GM23338 (cell line): ENCODE data around the gene IRF2BP2. TPM values are rescaled to one million over a fixed set of nuclear protein-coding genes. Genes with fewer than 3 reads are reported as not detected.
A peak's percentile ranks its signal among the peaks of the same experiment; 100 is the strongest.

ENCODE experiments used
- ATAC-seq: fragments of 200-7000 bp; cut with Tn5 transposase; 3 replicates; pipeline ENCODE4 v1.9.1; 2020
- DNase-seq: peaks from one replicate; pipeline ENCODE4 v3.0.0-alpha.2; 2015; ENCODE audit warnings: low spot score
- H2AFZ ChIP-seq: fragments of 200-600 bp; sonication (generic); 2 replicates; pipeline ENCODE4 v1.8.0; 2016; ENCODE audit warnings: antibody characterized with exemption, mild to moderate bottlenecking, moderate library complexity
- H3F3A ChIP-seq: fragments of 200-600 bp; sonication (generic); replicated peaks from 2 replicates; pipeline ENCODE4 v1.8.0; 2017; ENCODE audit warnings: antibody characterized with exemption, mixed run types, low read depth
- H3K27ac ChIP-seq: fragments of 200-600 bp; sonication (generic); 2 replicates; pipeline ENCODE4 v1.6.1; 2016; ENCODE audit warnings: low read depth
- H3K27me3 ChIP-seq: fragments of 200-600 bp; sonication (generic); 2 replicates; pipeline ENCODE4 v1.8.0; 2016; ENCODE audit warnings: mild to moderate bottlenecking, mixed run types, moderate library complexity; ENCODE audit not compliant: insufficient read depth
- H3K36me3 ChIP-seq: fragments of 200-600 bp; sonication (generic); 2 replicates; pipeline ENCODE4 v1.8.0; 2016; ENCODE audit warnings: mild to moderate bottlenecking; ENCODE audit not compliant: insufficient read depth
- H3K4me1 ChIP-seq: fragments of 200-600 bp; sonication (generic); 2 replicates; pipeline ENCODE4 v1.8.0; 2016; ENCODE audit warnings: mild to moderate bottlenecking, moderate library complexity; ENCODE audit not compliant: insufficient read depth
- H3K4me2 ChIP-seq: fragments of 200-600 bp; sonication (generic); 2 replicates; pipeline ENCODE4 v1.7.1; 2017; ENCODE audit warnings: mixed run types
- H3K4me3 ChIP-seq: fragments of 200-600 bp; sonication (generic); 2 replicates; pipeline ENCODE4 v1.6.1; 2016; ENCODE audit warnings: mixed run types
- H3K79me2 ChIP-seq: fragments of 200-600 bp; sonication (generic); replicated peaks from 2 replicates; pipeline ENCODE4 v1.8.0; 2017; ENCODE audit warnings: mild to moderate bottlenecking; ENCODE audit not compliant: insufficient read depth
- H3K9me2 ChIP-seq: fragments of 200-600 bp; sonication (generic); 2 replicates; pipeline ENCODE4 v1.8.0; 2017; ENCODE audit not compliant: insufficient read depth
- H4K20me1 ChIP-seq: fragments of 200-600 bp; sonication (generic); replicated peaks from 2 replicates; pipeline ENCODE4 v1.8.0; 2017; ENCODE audit warnings: mild to moderate bottlenecking; ENCODE audit not compliant: insufficient read depth
- H3K27ac Mint-ChIP-seq: 2 replicates; pipeline ENCODE4 v1.8.0; 2020; ENCODE audit warnings: inconsistent platforms, mild to moderate bottlenecking, moderate library complexity, mixed read lengths
- H3K27me3 Mint-ChIP-seq: 3 replicates; pipeline ENCODE4 v1.8.0; 2022; ENCODE audit warnings: low read depth, mild to moderate bottlenecking, moderate library complexity, mixed read lengths, inconsistent platforms; ENCODE audit not compliant: insufficient read depth, poor library complexity
- H3K36me3 Mint-ChIP-seq: 3 replicates; pipeline ENCODE4 v1.8.0; 2021; ENCODE audit warnings: low read depth, mild to moderate bottlenecking, inconsistent platforms, moderate library complexity, mixed read lengths
- H3K4me1 Mint-ChIP-seq: 3 replicates; pipeline ENCODE4 v1.8.0; 2020; ENCODE audit warnings: mild to moderate bottlenecking, inconsistent platforms, mixed read lengths
- H3K4me3 Mint-ChIP-seq: 3 replicates; pipeline ENCODE4 v1.8.0; 2021; ENCODE audit warnings: moderate library complexity, mild to moderate bottlenecking, inconsistent platforms, mixed read lengths
- H3K9me3 Mint-ChIP-seq: 3 replicates; pipeline ENCODE4 v1.8.0; 2020; ENCODE audit warnings: moderate library complexity, mild to moderate bottlenecking, inconsistent platforms, mixed read lengths
- CREB1 ChIP-seq: fragments of 250-450 bp; sonication (Bioruptor Pico); IDR thresholded peaks from 2 replicates; pipeline ENCODE4 v1.5.0; 2020; ENCODE audit warnings: low read depth, mild to moderate bottlenecking, moderate library complexity
- ETS1 ChIP-seq: IDR thresholded peaks from 2 replicates; pipeline ENCODE4 v1.6.1; 2016; ENCODE audit warnings: antibody characterized with exemption
- EZH2 ChIP-seq: fragments of 200-600 bp; sonication (generic); IDR thresholded peaks from one replicate; pipeline ENCODE4 v1.8.0; 2017; ENCODE audit warnings: antibody characterized with exemption, mild to moderate bottlenecking, low read depth; ENCODE audit not compliant: unreplicated experiment
- EZH2phosphoT487 ChIP-seq: fragments of 200-600 bp; sonication (generic); IDR thresholded peaks from one replicate; pipeline ENCODE4 v1.8.1; 2018; ENCODE audit warnings: antibody characterized with exemption; ENCODE audit not compliant: unreplicated experiment
- JUNB ChIP-seq: IDR thresholded peaks from one replicate; pipeline ENCODE4 v1.6.1; 2016; ENCODE audit warnings: antibody characterized with exemption; ENCODE audit not compliant: unreplicated experiment
- NANOG ChIP-seq: IDR thresholded peaks from 2 replicates; pipeline ENCODE4 v1.6.1; 2016; ENCODE audit warnings: antibody characterized with exemption, borderline replicate concordance
- POLR2AphosphoS5 ChIP-seq: IDR thresholded peaks from 2 replicates; pipeline ENCODE4 v1.6.1; 2016; ENCODE audit warnings: antibody characterized with exemption, low read depth
- STAT1 ChIP-seq: IDR thresholded peaks from one replicate; pipeline ENCODE4 v1.6.1; 2016; ENCODE audit warnings: antibody characterized with exemption; ENCODE audit not compliant: unreplicated experiment
- ZNF114 ChIP-seq: fragments of 250-450 bp; sonication (Bioruptor Pico); IDR thresholded peaks from 2 replicates; pipeline ENCODE4 v1.5.0; 2020; ENCODE audit warnings: mild to moderate bottlenecking, moderate library complexity
- ZNF331 ChIP-seq: fragments of 250-450 bp; sonication (Bioruptor Pico); IDR thresholded peaks from 2 replicates; pipeline ENCODE4 v1.5.0; 2020; ENCODE audit warnings: low read depth, mild to moderate bottlenecking, moderate library complexity
- ZNF462 ChIP-seq: fragments of 250-450 bp; sonication (Bioruptor Pico); IDR thresholded peaks from 2 replicates; pipeline ENCODE4 v1.5.0; 2020; ENCODE audit warnings: mild to moderate bottlenecking, moderate library complexity
- polyA plus RNA-seq: library from polyadenylated mRNA; unstranded; fragments of >200 nt; fragmentation: Nextera tagmentation; extraction: Ambion mirVana; gene quantifications from 2 replicates; pipeline ENCODE4 v1.2.1, GENCODE V29; 2016
- total RNA-seq: library from RNA; depleted of rRNA; stranded (reverse); fragments of >200 nt; shearing (Covaris generic); gene quantifications from 2 replicates; pipeline ENCODE4 v1.2.3, GENCODE V29; 2014

Gene IRF2BP2
- total and polyA plus RNA-seq, 2 experiments from 2014 or later = 19.4 to 62.4 TPM

- TF ChIP-seq ETS1 (no peak), ZNF114 (CRISPR knock-in tag) (no peak), ZNF462 (CRISPR knock-in tag) (no peak), NANOG (no peak)
Observed at GRCh38 chr1:234578735-234579134, 31.2 kb downstream of the IRF2BP2 start (continued).

DNA sequence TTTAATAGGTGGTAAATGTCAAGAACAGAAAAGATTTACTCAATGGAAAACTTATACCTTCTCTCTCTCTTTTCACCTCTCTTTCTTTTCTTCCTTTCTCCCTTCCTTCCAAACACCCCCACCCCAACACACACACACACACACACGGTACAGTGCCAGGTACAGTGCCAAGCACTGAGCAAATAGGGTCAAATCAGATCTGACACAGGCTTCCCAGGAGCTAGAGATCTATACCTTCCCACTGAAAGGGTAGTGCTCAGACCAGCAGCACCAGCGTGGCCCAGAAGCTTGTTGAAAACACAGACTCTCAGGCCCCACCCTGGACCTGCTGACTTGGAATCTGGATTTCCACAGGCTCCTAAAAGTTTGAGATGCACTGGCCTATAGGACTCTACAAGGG lies 31.9 kb downstream of the IRF2BP2 start:
- H4K20me1 ChIP-seq = no peaks in the 10 kb centered on the region
- no peak for TF ChIP-seq NANOG
- TF ChIP-seq STAT1 = no peak
- TF ChIP-seq EZH2phosphoT487 = no peak
- no peak for TF ChIP-seq CREB1 (CRISPR knock-in tag)
- no peak for TF ChIP-seq POLR2AphosphoS5
- TF ChIP-seq EZH2 = no peak
- TF ChIP-seq JUNB = no peak
- TF ChIP-seq ZNF331 (CRISPR knock-in tag) = no peak
- no peak for TF ChIP-seq ZNF114 (CRISPR knock-in tag)
- no peak for TF ChIP-seq ETS1

More for the DNA sequence above, 31.9 kb downstream of the IRF2BP2 start:
- Mint-ChIP-seq H3K9me3 (no peaks in the 10 kb centered on the region; the same call in 2 of the 3 replicates), H3K36me3 (no peaks in the 10 kb centered on the region), H3K4me1 (peaks cover 5% of the 10 kb centered on the region; the same call in 1 of the 3 replicates), H3K27me3 (no peaks in the 10 kb centered on the region), H3K4me3 (no peak overlapping the region), H3K27ac (no peak overlapping the region)
- Histone ChIP-seq H3K27ac (no peak overlapping the region), H3K9me2 (no peaks in the 10 kb centered on the region), H3K4me3 (no peak overlapping the region), H3K4me1 (peaks cover 6% of the 10 kb centered on the region; the same call in 1 of the 2 replicates), H2AFZ (peak overlapping the region; percentile 78; the same call in 1 of the 2 replicates), H3K27me3 (no peaks in the 10 kb centered on the region), H3K79me2 (no peaks in the 10 kb centered on the region), H3K4me2 (no peak overlapping the region), H3K36me3 (no peaks in the 10 kb centered on the region), H3F3A (no peaks in the 10 kb centered on the region)
- DNase-seq (no peak), ATAC-seq (no peak)
